ENCODE results near the gene COL5A1. TPM values are rescaled to one million over a fixed set of nuclear protein-coding genes. Genes with fewer than 3 reads are reported as not detected.
"Not testable (repeated sequence)": the region's sequence is repeated elsewhere in the genome, so short reads cannot be mapped to it uniquely, and the experiment has no call there.

The COL5A1 gene
- total RNA-seq, 1 donor from 2014 or later, result 28.9 TPM

DNA sequence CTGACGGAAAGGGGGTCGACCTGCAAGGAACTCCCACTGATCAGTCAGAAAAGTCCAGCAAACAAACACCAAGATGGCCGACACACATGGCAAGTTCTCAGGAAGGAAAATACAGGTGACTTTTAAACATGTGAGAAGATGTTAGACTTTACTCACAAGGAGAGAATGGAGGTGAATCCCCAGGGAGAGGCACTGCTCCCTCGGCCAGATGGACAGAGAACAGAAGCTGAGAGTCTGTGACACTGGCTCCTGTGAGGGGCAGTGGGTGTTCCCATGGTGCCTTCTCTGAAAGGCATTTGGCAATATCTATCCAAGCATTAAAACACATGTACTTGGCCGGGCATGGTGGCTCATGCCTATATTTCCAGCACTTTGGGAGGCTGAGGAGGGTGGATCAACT lies 22.8 kb downstream of the COL5A1 start:
- H3K36me3 Mint-ChIP-seq (ENCODE audit: unreplicated experiment), result peaks cover 8% of the 10 kb centered on the region
- TF ChIP-seq, protein P1, sequence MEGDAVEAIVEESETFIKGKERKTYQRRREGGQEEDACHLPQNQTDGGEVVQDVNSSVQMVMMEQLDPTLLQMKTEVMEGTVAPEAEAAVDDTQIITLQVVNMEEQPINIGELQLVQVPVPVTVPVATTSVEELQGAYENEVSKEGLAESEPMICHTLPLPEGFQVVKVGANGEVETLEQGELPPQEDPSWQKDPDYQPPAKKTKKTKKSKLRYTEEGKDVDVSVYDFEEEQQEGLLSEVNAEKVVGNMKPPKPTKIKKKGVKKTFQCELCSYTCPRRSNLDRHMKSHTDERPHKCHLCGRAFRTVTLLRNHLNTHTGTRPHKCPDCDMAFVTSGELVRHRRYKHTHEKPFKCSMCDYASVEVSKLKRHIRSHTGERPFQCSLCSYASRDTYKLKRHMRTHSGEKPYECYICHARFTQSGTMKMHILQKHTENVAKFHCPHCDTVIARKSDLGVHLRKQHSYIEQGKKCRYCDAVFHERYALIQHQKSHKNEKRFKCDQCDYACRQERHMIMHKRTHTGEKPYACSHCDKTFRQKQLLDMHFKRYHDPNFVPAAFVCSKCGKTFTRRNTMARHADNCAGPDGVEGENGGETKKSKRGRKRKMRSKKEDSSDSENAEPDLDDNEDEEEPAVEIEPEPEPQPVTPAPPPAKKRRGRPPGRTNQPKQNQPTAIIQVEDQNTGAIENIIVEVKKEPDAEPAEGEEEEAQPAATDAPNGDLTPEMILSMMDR (IDR thresholded peaks at IDR 0.05; ENCODE audit: partially characterized antibody, unreplicated experiment), result no peak
- peaks cover 8% of the 10 kb centered on the region for H3K27me3 Mint-ChIP-seq (ENCODE audit: unreplicated experiment)
- H3K9me3 Mint-ChIP-seq (ENCODE audit: unreplicated experiment), result peaks cover 8% of the 10 kb centered on the region
- H3K4me3 Mint-ChIP-seq (ENCODE audit: unreplicated experiment), result peak overlapping the region; percentile 18
- H3K27ac Mint-ChIP-seq (ENCODE audit: unreplicated experiment), result no peak overlapping the region
- H3K4me1 Mint-ChIP-seq (ENCODE audit: low read depth, unreplicated experiment), result peaks cover 5% of the 10 kb centered on the region
- DNase-seq, result no peak

DNA sequence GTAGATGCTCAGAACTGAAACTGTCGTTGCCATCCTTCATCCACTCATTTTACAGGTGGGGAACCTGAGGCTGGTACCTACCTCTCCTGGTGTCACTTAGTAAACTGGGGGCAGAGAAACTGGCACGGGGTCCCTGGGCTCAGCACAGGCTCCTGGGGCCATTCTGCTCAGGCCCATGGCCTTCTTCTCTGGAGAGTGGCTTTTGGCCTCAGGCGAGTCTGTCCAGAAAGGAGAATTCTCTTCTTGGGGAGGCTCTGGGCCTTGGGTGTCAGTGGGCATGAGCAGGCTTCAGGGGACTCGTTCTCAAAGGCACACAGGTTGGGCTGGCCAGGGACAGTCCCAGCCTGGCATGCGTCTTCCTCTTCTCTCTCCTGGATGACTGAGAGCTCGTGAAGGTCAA lies 24.6 kb downstream of the COL5A1 start:
- peaks cover 8% of the 10 kb centered on the region for H3K27me3 Mint-ChIP-seq (ENCODE audit: unreplicated experiment)
- DNase-seq, result no peak
- H3K4me3 Mint-ChIP-seq (ENCODE audit: unreplicated experiment), result no peak overlapping the region
- no peak overlapping the region for H3K27ac Mint-ChIP-seq (ENCODE audit: unreplicated experiment)
- TF ChIP-seq, protein P1 (IDR thresholded peaks at IDR 0.05; ENCODE audit: partially characterized antibody, unreplicated experiment), result no peak
- peaks cover 2% of the 10 kb centered on the region for H3K9me3 Mint-ChIP-seq (ENCODE audit: unreplicated experiment)
- H3K36me3 Mint-ChIP-seq (ENCODE audit: unreplicated experiment), result peaks cover 4% of the 10 kb centered on the region
- peaks cover 5% of the 10 kb centered on the region for H3K4me1 Mint-ChIP-seq (ENCODE audit: low read depth, unreplicated experiment)

DNA sequence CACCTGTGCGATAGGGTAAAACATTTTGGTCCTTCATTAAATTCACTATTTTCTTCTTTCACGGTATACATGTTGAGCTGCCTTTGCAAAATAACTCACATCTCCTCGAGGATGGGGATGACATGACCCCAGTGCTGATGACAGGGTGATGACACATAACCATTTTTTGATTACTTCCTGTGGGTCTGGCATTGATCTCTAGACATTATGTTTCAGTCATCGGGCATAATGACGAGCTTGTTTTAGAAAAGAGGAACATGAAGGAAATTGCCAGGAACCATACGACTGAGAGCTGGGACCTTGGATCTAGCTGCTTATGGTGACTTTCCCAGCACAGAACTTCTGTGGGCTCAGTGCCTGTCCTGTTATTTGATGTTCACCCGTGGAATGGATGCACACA lies 25.2 kb downstream of the COL5A1 start:
- Mint-ChIP-seq H3K4me3 (ENCODE audit: unreplicated experiment) (no peak overlapping the region), H3K9me3 (ENCODE audit: unreplicated experiment) (peaks cover 2% of the 10 kb centered on the region), H3K36me3 (ENCODE audit: unreplicated experiment) (peaks cover 7% of the 10 kb centered on the region), H3K27ac (ENCODE audit: unreplicated experiment) (no peak overlapping the region), H3K27me3 (ENCODE audit: unreplicated experiment) (peaks cover 8% of the 10 kb centered on the region), H3K4me1 (ENCODE audit: low read depth, unreplicated experiment) (peaks cover 5% of the 10 kb centered on the region)
- DNase-seq, result no peak
- TF ChIP-seq, protein P1 (IDR thresholded peaks at IDR 0.05; ENCODE audit: partially characterized antibody, unreplicated experiment), result no peak

DNA sequence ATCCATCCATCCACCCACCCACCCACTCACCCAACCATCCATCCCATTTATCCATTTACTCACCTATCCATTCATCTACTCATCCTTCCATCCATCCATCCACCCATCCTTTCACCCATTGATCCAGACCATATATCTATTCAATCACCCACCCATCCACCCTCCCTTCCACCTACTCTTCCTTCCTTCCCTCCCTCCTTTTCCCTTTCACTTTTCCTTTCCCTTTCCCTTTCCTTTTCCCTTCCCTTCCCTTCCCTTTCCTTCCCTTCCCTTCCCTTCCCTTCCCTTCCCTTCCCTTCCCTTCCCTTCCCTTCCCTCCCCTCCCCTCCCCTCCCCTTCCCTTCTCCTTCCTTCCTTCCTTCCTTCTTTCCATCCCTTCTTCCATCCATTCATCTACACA lies 27.4 kb downstream of the COL5A1 start:
- H3K4me3 Mint-ChIP-seq (ENCODE audit: unreplicated experiment); DNase-seq; H3K4me1 Mint-ChIP-seq (ENCODE audit: low read depth, unreplicated experiment); H3K27ac Mint-ChIP-seq (ENCODE audit: unreplicated experiment); H3K27me3 Mint-ChIP-seq (ENCODE audit: unreplicated experiment); H3K36me3 Mint-ChIP-seq (ENCODE audit: unreplicated experiment); H3K9me3 Mint-ChIP-seq (ENCODE audit: unreplicated experiment): not testable (repeated sequence)

DNA sequence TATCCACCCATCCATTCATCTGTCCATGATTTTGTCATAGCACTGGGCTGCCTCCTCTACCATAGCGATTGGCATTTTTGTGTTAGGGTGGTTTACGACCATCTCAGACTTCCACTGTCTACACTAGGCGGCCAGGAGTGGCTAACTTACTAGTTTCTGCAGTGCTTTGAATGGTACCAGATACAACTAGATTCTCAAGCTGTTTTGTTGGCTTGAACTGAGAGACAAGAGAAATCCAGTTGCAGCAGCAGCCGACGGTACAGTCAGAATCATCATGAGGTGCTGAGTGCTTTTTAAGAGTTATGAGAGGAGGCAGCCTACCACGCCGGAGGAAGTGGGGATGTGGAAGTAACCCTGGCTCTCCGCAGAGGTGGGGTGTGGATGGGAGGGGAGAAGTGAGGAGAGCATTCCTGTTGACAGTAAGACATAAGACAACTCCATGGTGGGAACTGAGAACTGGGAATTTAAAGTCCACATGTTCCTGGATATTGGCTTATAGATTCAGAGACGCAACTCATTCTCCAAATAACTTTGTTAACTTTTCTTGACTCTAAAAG lies 27.9 kb downstream of the COL5A1 start:
- H3K27ac Mint-ChIP-seq (ENCODE audit: unreplicated experiment), result no peak overlapping the region
- DNase-seq, result no peak
- peaks cover 2% of the 10 kb centered on the region for H3K9me3 Mint-ChIP-seq (ENCODE audit: unreplicated experiment)
- TF ChIP-seq, protein P1 (IDR thresholded peaks at IDR 0.05; ENCODE audit: partially characterized antibody, unreplicated experiment), result no peak
- H3K36me3 Mint-ChIP-seq (ENCODE audit: unreplicated experiment), result peaks cover 4% of the 10 kb centered on the region
- no peak overlapping the region for H3K4me3 Mint-ChIP-seq (ENCODE audit: unreplicated experiment)
- H3K4me1 Mint-ChIP-seq (ENCODE audit: low read depth, unreplicated experiment), result no peaks in the 10 kb centered on the region
- peaks cover 6% of the 10 kb centered on the region for H3K27me3 Mint-ChIP-seq (ENCODE audit: unreplicated experiment)

All from glutamatergic neuron (in vitro differentiated cells).